HG02623 (cell line): ENCODE results near the gene AMPD2.

Experiments used
- ATAC-seq: cut with Tn5 transposase; IDR thresholded peaks from one replicate; pipeline ENCODE4 v1.9.1; 2021; ENCODE audit warnings: moderate library complexity; ENCODE audit not compliant: unreplicated experiment

The AMPD2 gene

DNA sequence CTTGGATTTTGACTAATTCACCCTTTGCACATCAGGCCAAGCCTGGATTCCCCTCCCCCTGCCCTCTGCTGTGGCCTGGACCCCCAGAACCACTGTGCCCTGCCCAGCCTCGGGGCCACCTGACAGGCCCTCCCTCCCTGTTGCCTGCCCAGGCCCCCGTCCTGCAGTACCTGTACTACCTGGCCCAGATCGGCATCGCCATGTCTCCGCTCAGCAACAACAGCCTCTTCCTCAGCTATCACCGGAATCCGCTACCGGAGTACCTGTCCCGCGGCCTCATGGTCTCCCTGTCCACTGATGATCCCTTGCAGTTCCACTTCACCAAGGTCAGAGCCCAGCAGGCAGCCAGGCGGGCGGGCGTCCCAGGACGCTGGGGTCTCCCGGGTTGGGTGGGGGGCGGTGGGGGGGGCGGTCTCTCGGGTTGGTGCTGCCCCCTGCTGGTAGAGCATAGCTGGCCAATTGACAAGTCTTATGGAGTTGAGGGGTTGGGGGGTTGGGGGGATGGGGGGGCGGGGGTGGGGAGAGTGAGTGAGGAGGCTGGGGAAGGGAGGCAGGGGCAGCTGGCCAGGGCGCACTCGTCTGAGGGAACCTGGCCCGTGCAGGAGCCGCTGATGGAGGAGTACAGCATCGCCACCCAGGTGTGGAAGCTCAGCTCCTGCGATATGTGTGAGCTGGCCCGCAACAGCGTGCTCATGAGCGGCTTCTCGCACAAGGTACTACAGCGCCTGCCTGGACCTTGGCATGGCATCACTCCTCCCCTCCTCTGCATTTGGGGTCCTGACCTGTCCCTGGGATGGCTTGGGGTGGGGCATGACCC is 10.7 kb downstream of the AMPD2 start:
- ATAC-seq = no peak

DNA sequence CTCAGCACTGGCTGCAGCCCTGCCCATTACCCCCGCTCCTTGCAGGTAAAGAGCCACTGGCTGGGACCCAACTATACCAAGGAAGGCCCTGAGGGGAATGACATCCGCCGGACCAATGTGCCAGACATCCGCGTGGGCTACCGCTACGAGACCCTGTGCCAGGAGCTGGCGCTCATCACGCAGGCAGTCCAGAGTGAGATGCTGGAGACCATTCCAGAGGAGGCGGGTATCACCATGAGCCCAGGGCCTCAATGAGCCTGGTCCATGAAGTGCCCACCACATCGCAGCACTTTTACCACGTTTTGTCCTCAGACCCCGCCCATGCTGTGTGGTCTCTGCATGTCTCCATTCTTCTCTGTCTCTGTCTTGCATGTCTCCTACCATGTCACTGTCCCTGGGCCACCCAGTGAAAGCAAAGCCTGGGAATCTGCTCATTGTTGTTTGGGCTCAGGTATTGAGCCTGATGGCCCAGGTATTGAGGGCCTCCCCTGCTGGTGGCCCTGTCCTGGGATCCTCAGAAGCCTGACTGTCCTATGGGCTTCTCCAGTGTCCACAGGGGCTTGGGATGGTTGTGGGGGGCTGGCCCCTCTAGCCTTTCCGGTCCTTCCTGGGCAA is 11.4 kb downstream of the AMPD2 start:
- ATAC-seq = no peak

DNA sequence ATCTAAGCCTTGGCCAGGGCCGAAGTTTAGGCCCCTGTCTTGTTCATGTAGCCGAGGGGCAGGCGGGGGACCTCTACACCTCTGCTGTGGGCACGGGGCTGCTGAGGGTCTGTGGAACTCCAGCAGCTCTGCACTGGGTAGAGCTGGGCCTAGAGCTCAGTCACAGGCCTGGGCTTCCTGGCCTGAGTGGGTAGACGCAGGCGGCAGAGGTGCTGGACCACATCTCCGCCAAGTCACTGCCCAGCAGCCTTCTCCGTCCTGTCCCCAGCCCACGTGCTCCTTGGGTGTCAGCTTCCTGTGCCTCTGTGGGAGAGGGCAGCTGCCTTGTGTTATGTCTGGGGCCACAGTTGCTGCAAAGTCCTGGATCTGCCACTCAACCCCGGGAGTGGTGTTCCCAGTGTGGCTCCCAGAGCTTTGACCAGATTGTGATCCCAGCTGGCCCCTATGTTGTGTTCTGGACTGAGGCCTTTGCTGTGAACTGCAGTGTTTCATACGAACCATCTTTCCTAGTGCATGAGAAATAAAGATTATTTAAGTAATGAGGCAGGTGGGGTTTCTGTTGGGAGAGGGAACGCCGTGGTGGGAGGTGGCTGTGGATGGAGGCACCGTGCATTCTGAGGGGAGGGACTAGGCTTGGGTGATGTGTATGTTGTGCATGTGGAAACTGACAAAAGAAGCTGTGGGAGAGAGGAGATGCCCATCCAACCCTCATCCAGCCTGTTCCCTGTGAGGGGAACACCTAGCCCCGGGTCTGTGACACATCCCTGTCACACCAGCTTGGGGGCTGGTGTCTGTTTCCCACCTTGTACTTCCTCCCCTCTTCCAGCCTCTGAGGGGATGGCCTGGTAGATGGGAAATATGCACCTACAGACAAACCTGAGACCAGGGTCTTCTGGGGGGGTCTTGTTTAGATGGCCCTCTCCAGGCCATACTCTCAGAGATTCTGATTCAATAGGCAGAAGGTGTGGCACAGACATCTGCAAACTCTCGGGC is 12.2 kb downstream of the AMPD2 start:
- no peak for ATAC-seq

GRCh38 chr1:109632671-109633346 is 13.2 kb downstream of the AMPD2 start:
- ATAC-seq = no peak

- no peak for ATAC-seq
Measured at GRCh38 chr1:109634292-109634691, 14.7 kb downstream of the AMPD2 start.

GRCh38 chr1:109634771-109635750 is 15.4 kb downstream of the AMPD2 start:
- no peak for ATAC-seq

GRCh38 chr1:109635862-109636200 is 16.2 kb downstream of the AMPD2 start:
- ATAC-seq = no peak

- ATAC-seq = no peak
Measured at GRCh38 chr1:109636201-109636952, 16.7 kb downstream of the AMPD2 start.

DNA sequence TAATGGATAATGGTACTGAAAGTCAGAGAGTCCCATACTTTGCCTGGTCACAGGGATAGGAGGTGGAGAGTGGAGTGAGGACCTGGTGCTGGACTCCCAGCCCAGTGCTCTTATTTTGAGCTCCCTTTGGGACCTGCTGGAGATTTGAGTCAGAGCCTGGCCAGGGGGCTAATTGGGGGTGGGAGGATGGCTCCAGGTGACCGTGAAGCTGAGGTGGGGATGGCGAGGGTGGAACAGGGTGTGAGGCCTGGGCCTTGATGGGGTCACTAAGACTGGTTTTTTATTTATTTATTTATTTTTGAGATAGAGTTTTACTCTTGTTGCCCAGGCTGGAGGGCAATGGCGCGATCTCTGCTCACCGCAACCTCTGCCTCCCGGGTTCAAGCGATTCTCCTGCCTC is 17.8 kb downstream of the AMPD2 start:
- ATAC-seq = no peak

- ATAC-seq = no peak
Measured at GRCh38 chr1:109639063-109639840, 19.6 kb downstream of the AMPD2 start.

DNA sequence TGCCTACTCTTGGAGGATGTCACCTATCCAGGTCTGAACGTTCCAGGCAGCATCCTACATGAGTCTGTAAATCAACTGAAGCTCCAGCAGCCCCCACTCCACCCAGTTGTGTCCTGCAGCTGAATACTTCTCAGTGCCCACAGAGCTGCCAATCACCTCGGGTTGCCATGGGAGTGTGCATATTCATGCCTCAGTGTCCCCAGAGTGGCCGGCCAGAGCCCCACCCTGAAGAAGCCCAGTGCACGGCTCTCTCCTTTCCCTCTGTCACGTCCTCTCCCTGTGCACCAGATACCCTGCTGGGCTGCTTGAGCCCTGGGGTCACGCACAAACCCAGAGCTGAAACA is 20.2 kb downstream of the AMPD2 start:
- no peak for ATAC-seq

DNA sequence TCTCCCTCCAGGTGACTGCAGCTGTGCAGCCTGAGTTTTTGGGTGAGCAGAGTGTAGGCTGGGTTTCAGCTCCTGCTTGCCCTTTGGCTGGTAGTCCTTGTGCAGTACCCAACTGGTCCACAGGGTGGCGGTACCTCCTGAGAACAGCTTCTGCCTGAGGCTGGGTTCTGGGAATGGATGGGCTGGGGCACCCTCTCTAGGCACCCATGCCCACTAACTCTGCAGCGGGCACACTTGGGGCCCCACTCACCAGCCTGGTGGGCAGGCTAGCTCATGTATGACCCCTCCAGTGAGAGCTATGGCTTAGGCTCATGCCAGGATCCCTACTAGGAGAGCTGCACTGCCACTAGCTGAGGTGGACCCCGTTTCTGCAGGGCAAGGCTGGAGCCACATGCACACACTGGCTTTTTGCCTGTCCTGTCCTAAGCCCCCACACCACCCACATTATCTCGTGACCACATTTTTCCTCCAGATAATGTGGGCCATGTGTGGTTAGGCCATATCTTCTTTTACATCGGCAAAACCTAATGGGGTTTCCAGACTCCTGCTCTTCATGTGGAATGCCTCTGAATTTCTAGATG is 20.7 kb downstream of the AMPD2 start:
- peak; percentile 76 for ATAC-seq

DNA sequence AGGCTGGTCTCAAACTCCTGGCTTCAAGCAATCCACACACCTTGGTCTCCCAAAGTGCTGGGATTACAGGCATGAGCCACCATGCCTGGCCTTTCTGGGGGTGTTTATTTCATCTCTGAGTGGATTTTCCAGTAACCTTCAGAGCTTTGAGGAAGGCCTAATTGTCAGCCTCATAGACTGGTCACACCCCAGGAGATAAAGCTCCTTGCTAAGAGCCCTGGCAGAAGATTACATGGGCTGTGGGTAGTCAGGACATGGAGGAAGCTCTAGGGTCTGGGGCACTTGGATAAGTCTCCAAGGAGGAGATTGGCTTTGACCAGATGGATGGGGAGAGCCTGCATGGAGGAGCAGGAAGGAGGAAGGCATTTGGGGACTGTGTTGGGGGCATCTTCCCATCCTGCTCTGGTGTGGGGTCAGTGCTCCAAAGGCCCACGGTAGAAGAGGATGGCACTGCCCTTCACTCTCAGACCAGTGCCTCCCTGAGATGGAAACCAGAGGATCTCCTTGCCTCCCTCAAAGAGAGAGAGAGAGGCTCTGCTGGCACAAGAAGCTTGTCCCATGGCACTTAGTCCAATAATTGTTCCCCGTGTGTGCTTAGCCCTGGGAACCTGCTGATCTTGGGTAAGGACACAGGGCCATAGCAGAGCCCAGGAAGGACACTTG is 21.6 kb downstream of the AMPD2 start:
- ATAC-seq = no peak

DNA sequence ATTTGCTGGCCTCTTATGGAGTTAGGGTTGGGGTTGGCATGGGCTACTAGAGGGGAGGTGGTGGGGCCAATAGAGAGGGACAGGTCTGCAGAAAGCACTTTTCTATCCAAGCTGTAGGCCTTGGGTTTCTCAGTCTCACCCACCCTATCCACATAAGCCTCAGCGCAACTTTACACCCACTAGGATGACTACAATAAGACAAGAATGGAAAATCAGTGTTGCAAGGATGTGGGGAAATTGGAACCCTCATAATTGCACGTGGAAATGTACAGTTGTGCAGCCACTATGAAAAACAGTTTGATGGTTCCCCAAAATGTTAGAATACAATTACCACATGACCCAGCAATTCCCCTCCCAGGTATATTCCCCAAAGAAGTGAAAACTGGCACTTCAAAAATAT is 22.2 kb downstream of the AMPD2 start:
- no peak for ATAC-seq

DNA sequence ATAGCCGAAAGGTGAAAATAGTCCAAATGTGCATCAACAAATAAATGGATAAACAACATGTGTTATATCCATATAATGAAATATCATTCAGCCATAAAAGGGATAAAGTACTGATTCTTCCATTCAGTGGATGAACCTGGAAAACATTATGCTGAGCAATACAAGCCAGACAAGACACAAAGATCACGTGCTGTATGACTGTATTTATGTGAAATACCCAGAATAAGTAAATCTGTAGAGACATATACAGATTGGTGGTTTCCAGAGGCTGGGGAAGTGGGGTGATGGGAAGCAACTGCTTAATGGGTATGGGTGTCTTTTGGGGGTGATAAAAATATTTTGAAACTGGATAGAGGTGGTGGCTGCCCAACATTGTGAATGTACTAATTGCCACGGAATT is 23.0 kb downstream of the AMPD2 start:
- no peak for ATAC-seq

DNA sequence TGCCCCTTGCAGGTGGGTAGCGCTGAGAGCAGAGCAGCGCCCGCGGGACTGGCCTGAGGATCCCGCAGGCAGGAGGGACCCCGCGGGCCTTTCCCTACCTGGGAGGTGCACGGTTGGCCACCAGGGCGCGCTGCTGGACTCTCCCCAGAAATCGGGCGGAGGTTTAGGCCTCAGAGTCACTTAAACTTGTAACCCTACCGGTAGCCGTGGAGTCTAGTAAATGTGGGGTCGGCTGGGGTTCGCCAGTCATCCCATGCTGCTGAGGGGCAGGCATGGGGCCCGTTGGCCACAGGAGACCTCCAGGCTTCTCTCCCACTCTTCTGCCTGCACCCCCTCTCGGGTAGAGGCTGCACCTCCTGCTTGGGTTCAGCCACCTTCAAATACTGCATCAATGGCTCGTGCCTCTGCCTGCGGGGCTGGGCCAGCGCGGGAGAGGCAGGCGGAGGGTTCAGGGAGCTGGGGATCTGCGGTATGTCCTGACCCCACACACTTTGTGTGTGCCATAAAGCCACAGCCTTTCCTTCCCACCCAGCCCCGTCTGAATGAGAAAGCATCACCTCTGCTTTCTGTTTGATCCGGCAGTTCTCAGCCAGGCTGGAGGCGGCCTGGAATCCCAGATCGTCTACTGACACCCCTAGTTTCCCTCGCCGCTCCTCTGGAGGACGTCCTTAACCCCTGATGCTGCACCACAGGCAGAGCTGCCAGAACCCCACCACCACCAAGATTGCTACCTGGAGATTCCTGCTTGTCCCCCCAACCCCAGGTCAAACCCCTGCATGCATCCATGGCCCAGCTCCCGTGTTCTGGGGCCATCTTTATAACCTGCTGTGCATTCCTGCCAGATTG is 24.0 kb downstream of the AMPD2 start:
- ATAC-seq = peak; percentile 53

GRCh38 chr1:109644670-109645069 is 25.0 kb downstream of the AMPD2 start:
- no peak for ATAC-seq
